ENCODE measurements around the gene CTNNBIP1.
A peak's percentile ranks its signal among the peaks of the same experiment; 100 is the strongest.

Gene CTNNBIP1

GRCh38 chr1:9875636-9876000 is 34.5 kb downstream of the CTNNBIP1 start:
- no peak for DNase-seq (ENCODE audit: low spot score)

GRCh38 chr1:9874959-9875635 is 35.0 kb downstream of the CTNNBIP1 start:
- peak; percentile 94 for DNase-seq (ENCODE audit: low spot score)

GRCh38 chr1:9874412-9874811 is 35.7 kb downstream of the CTNNBIP1 start:
- no peak for DNase-seq (ENCODE audit: low spot score)

- DNase-seq (ENCODE audit: low spot score) = no peak
These were observed 36.1 kb downstream of the CTNNBIP1 start for GRCh38 chr1:9873992-9874391.

GRCh38 chr1:9873385-9873784 is 36.7 kb downstream of the CTNNBIP1 start:
- DNase-seq (ENCODE audit: low spot score) = no peak

GRCh38 chr1:9872430-9873165 is 37.5 kb downstream of the CTNNBIP1 start:
- DNase-seq (ENCODE audit: low spot score) = peak; percentile 33

- DNase-seq (ENCODE audit: low spot score) = no peak
These were observed 38.2 kb downstream of the CTNNBIP1 start for GRCh38 chr1:9871707-9872425.

- DNase-seq (ENCODE audit: low spot score) = no peak
These were observed 39.0 kb downstream of the CTNNBIP1 start for GRCh38 chr1:9871021-9871420.

GRCh38 chr1:9870572-9870971 is 39.5 kb downstream of the CTNNBIP1 start:
- DNase-seq (ENCODE audit: low spot score) = no peak

GRCh38 chr1:9869831-9870251 is 40.2 kb downstream of the CTNNBIP1 start:
- DNase-seq (ENCODE audit: low spot score) = no peak

- DNase-seq (ENCODE audit: low spot score) = no peak
These were observed 41.9 kb downstream of the CTNNBIP1 start for GRCh38 chr1:9868244-9868590.

- DNase-seq (ENCODE audit: low spot score) = peak; percentile 88
These were observed 42.4 kb downstream of the CTNNBIP1 start for GRCh38 chr1:9867408-9868243.

GRCh38 chr1:9866836-9867235 is 43.2 kb downstream of the CTNNBIP1 start:
- no peak for DNase-seq (ENCODE audit: low spot score)

GRCh38 chr1:9865724-9866123 is 44.3 kb downstream of the CTNNBIP1 start:
- no peak for DNase-seq (ENCODE audit: low spot score)

GRCh38 chr1:9863371-9863770 is 46.7 kb downstream of the CTNNBIP1 start:
- DNase-seq (ENCODE audit: low spot score) = no peak

GRCh38 chr1:9861360-9861759 is 48.7 kb downstream of the CTNNBIP1 start:
- no peak for DNase-seq (ENCODE audit: low spot score)

- no peak for DNase-seq (ENCODE audit: low spot score)
These were observed 49.2 kb downstream of the CTNNBIP1 start for GRCh38 chr1:9860887-9861286.

- DNase-seq (ENCODE audit: low spot score) = no peak
These were observed 50.6 kb downstream of the CTNNBIP1 start for GRCh38 chr1:9859281-9860014.

GRCh38 chr1:9858293-9859035 is 51.6 kb downstream of the CTNNBIP1 start:
- no peak for DNase-seq (ENCODE audit: low spot score)

- DNase-seq (ENCODE audit: low spot score) = no peak
These were observed 54.9 kb downstream of the CTNNBIP1 start for GRCh38 chr1:9855186-9855585.

GRCh38 chr1:9853249-9853595 is 56.8 kb downstream of the CTNNBIP1 start:
- DNase-seq (ENCODE audit: low spot score) = no peak
